T-helper 1 cell treated with Interleukin-12 subunit alpha and Interleukin-12 subunit beta and Interleukin-4 antibody, amounts not matched to agents 30 μg/mL and 1 μg/mL, for 36 hours (primary cell): ENCODE data around the gene CHP2.

Experiments used
- H3K27ac Mint-ChIP-seq: one replicate; pipeline ENCODE4 v1.8.0; 2021; ENCODE audit warnings: mild to moderate bottlenecking, mixed read lengths
- H3K27me3 Mint-ChIP-seq: one replicate; pipeline ENCODE4 v1.8.0; 2021; ENCODE audit warnings: low read depth, mixed read lengths
- H3K36me3 Mint-ChIP-seq: one replicate; pipeline ENCODE4 v1.8.0; 2021; ENCODE audit warnings: low read depth, mixed read lengths
- H3K4me1 Mint-ChIP-seq: one replicate; pipeline ENCODE4 v1.8.0; 2021; ENCODE audit warnings: low read depth, mixed read lengths
- H3K4me3 Mint-ChIP-seq: one replicate; pipeline ENCODE4 v1.8.0; 2021; ENCODE audit warnings: mild to moderate bottlenecking, moderate library complexity, mixed read lengths
- H3K9me3 Mint-ChIP-seq: one replicate; pipeline ENCODE4 v1.8.0; 2021; ENCODE audit warnings: mixed read lengths

The CHP2 gene

DNA sequence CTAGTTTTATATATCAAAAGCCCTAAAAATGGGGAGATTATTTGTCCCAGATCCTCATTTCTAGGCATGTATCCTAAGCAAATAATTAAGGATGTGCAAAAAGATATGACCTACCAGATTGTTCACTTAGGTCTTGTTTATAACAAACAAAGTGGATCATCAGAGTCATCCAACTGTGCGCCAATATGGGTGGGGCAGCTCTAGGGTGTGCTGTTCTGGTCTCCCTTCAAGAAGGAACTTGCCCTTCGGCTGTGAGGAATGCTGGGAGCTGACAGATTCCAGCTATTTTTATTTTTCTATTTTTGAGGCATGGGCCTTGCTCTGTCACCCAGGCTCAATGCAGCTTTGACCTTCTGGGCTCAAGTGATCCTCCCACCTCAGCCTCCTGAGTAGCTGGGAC, 13.8 kb downstream of the CHP2 start:
- no peaks in the 10 kb centered on the region for H3K36me3 Mint-ChIP-seq
- no peaks in the 10 kb centered on the region for H3K4me1 Mint-ChIP-seq
- no peak overlapping the region for H3K27ac Mint-ChIP-seq
- peaks cover 3% of the 10 kb centered on the region for H3K27me3 Mint-ChIP-seq
- H3K9me3 Mint-ChIP-seq, result no peaks in the 10 kb centered on the region
- no peak overlapping the region for H3K4me3 Mint-ChIP-seq

DNA sequence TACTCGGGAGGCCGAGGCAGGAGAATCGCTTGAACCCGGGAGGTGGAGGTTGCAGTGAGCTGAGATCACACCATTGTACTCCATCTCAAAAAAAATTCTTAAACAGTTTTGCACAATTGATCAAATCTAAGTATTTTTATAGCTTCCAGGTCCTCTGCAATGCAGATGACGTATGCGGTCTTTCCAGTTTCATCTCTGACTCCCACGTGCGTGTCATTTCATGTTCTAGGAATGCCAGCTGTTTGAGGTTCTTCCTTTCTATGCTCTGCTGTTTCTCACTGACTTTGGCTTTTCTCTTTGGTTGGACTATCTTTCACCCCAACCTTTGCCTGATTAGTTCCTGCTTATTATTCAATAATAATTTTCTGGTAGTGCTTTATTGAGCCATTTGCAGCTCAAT, 16.2 kb downstream of the CHP2 start:
- H3K27me3 Mint-ChIP-seq, result peaks cover 12% of the 10 kb centered on the region
- H3K36me3 Mint-ChIP-seq, result no peaks in the 10 kb centered on the region
- no peak overlapping the region for H3K4me3 Mint-ChIP-seq
- no peaks in the 10 kb centered on the region for H3K9me3 Mint-ChIP-seq
- H3K4me1 Mint-ChIP-seq, result no peaks in the 10 kb centered on the region
- H3K27ac Mint-ChIP-seq, result no peak overlapping the region

DNA sequence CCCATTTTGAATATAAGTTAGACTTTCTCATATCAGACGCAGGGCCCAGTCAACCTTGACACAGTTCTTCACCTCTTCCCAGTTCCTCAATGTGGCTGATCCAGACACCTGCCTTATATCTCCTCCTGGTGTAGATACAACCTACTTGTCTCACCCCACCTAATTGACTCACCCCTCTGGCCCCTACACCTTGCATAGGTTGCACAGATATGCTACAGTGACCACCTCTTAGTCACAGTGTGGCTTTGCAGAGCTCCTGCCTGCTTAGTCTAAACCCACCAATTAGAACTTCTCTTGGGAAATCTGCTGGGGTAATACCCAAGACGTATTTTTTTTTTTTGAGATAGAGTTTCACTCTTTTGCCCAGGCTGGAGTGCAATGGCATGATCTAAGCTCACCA, 16.8 kb downstream of the CHP2 start:
- Mint-ChIP-seq H3K4me1 (no peaks in the 10 kb centered on the region), H3K27me3 (peaks cover 16% of the 10 kb centered on the region), H3K9me3 (no peaks in the 10 kb centered on the region), H3K36me3 (no peaks in the 10 kb centered on the region), H3K27ac (no peak overlapping the region), H3K4me3 (no peak overlapping the region)

DNA sequence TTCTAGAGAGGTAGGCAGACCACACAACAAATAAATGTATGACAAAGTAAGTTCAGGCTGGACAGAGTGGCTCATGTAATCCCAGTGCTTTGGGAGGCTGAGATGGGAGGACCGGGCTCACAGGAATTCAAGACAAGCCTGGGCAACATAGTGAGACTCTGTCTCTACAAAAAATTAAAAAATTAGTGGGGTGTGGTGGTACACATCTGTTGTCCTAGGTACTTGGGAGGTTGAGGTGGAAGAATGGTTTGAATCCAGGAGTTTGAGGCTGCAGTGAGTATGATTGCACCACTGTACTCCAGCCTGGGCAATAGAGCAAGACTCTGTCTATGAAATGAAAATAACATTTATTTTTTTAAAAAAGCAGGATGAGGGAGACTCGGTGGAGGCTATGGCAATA, 18.5 kb downstream of the CHP2 start:
- Mint-ChIP-seq H3K4me3 (no peak overlapping the region), H3K36me3 (no peaks in the 10 kb centered on the region), H3K4me1 (no peaks in the 10 kb centered on the region), H3K27me3 (peaks cover 16% of the 10 kb centered on the region), H3K9me3 (no peaks in the 10 kb centered on the region), H3K27ac (no peak overlapping the region)

DNA sequence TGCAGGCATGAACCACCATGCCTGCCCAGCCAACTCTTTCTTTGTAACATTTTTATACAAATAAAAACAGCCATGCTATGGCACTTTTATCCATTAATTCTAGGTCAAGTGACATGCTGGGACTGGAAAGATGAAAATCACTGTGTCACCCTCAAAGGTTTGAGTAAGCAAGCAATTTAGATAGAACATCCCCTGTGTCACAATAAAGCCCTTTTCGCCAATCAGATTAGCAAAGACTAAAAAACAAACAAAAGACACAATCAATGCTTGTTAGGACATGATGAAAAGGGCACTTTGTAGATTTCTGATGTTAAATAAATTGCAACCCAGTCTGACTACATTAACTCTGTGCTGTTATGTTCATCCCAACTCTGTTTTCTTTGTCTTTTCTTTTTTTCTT, 26.4 kb downstream of the CHP2 start:
- H3K27ac Mint-ChIP-seq, result no peak overlapping the region
- H3K27me3 Mint-ChIP-seq, result peaks cover 13% of the 10 kb centered on the region
- no peaks in the 10 kb centered on the region for H3K36me3 Mint-ChIP-seq
- H3K4me1 Mint-ChIP-seq, result no peaks in the 10 kb centered on the region
- no peak overlapping the region for H3K4me3 Mint-ChIP-seq
- H3K9me3 Mint-ChIP-seq, result no peaks in the 10 kb centered on the region

DNA sequence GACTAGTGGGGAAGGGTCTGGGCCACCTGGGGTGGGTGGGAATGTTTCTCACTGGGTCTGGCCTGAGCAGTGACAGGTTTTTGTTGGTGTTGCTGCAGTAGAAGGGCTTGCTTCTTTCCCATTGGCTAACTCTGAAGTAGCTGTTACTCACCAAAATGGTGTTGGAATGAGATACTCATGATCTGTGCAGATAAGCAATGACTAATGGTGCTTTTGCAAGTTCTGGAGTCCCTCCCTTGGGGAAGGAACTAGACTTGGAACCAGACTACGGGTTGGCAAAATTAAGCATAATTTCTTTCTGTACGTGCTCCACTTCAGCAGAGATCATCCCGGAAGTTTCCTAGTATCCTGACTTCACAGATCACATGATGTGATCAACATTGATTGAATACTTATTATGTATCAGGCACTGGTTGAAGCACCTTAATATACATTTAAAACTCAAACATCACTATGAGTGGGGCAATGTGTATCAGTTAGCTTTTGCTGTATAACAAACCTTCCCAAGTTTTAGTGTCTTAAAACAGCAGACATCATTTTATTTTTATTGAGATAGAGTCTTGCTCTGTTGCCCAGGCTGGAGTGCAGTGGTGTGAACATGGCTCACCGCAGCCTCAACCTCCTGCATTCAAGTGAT, 30.1 kb downstream of the CHP2 start:
- no peak overlapping the region for H3K4me3 Mint-ChIP-seq
- no peaks in the 10 kb centered on the region for H3K4me1 Mint-ChIP-seq
- H3K9me3 Mint-ChIP-seq, result no peaks in the 10 kb centered on the region
- peaks cover 18% of the 10 kb centered on the region for H3K27me3 Mint-ChIP-seq
- no peaks in the 10 kb centered on the region for H3K36me3 Mint-ChIP-seq
- H3K27ac Mint-ChIP-seq, result no peak overlapping the region

DNA sequence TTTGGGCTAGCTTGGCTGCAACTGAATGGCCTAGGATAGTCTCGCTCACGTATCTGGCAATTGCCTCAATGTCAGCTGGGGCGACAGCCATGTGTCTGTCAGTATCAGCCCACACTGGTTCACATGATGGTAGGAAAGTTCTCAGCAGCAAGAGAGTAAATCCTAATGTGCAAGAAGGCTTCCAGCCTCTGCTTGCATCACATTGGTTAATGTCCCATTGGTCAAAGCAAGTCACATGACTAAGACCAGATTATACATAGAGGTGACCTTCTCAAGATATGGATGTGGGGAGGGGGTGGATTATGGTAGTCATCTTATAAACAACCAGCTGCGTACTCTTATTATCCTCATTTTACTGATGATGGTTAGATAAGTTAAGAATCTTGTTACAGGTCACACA, 31.0 kb downstream of the CHP2 start:
- Mint-ChIP-seq H3K36me3 (no peaks in the 10 kb centered on the region), H3K4me1 (no peaks in the 10 kb centered on the region), H3K27me3 (peaks cover 18% of the 10 kb centered on the region), H3K9me3 (no peaks in the 10 kb centered on the region), H3K4me3 (no peak overlapping the region), H3K27ac (no peak overlapping the region)

DNA sequence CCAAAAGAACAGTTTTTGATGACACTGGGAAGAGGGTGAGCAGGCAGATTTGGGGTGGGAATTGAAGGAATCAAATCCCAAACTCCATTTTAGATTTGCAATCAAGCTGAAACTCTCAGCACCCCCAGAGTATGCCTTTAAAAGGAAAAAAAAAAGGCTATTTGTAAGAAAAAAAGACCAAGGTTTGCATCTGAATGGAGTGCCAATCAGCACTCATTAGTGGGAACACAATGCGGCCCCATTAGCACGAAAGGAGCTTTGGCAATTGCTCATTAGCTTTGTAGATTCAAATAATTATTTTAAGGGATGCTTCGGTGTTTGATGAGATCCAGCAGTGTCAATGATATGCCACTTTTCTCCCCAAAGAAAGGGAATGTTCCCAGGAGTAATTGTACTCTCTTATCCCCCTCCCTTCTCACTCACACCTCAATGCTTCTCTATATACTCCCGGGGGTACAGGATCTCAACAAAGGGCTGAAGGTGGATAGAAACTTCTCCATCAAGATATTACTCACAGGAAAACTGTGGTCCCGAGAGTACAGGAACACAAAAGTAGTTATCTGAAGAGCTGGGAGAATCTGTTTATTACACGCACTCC, 32.2 kb downstream of the CHP2 start:
- Mint-ChIP-seq H3K27me3 (peaks cover 18% of the 10 kb centered on the region), H3K4me1 (no peaks in the 10 kb centered on the region), H3K9me3 (no peaks in the 10 kb centered on the region), H3K27ac (no peak overlapping the region), H3K36me3 (no peaks in the 10 kb centered on the region), H3K4me3 (no peak overlapping the region)

DNA sequence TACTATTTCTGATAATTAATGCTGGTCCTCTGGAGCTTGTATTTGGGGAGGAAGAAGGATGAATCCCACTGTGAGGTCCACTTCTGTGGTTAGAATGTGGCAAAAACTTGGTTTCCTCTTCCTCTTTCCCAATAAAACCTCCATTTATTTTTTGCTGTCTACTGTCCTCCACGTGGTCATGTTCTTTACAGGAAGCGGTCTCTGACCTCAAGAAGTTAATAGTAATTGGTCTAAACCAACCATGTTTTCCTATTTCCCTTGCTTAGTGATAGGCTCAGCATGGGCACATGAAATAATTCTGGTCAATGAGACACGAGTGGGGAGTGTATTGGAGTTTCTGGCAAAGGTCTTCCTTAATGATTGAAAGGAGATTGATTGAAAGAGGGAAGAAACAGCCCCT, 33.9 kb downstream of the CHP2 start:
- no peaks in the 10 kb centered on the region for H3K9me3 Mint-ChIP-seq
- H3K4me1 Mint-ChIP-seq, result no peaks in the 10 kb centered on the region
- no peak overlapping the region for H3K27ac Mint-ChIP-seq
- no peak overlapping the region for H3K4me3 Mint-ChIP-seq
- H3K27me3 Mint-ChIP-seq, result peaks cover 18% of the 10 kb centered on the region
- H3K36me3 Mint-ChIP-seq, result no peaks in the 10 kb centered on the region

DNA sequence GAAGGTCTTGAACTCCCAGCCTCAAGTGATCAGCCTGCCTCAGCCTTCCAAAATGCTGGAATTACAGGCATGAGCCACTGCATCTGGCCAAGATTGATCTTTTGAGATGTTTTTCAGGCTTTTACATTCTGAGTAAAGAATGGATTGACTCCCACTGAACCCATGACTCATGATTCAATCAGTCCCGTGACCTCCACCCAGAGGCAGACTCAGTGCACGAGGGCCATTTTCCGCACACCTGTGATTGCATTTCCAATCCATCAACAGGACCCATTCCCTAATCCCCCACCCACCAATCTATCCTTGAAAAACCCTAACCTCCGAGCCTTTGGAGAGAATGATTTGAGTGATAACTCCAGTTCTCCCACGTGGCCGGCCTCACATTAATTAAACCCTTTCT, 40.6 kb downstream of the CHP2 start:
- Mint-ChIP-seq H3K4me3 (no peak overlapping the region), H3K27ac (no peak overlapping the region), H3K27me3 (peaks cover 5% of the 10 kb centered on the region), H3K36me3 (no peaks in the 10 kb centered on the region), H3K4me1 (no peaks in the 10 kb centered on the region), H3K9me3 (no peaks in the 10 kb centered on the region)

DNA sequence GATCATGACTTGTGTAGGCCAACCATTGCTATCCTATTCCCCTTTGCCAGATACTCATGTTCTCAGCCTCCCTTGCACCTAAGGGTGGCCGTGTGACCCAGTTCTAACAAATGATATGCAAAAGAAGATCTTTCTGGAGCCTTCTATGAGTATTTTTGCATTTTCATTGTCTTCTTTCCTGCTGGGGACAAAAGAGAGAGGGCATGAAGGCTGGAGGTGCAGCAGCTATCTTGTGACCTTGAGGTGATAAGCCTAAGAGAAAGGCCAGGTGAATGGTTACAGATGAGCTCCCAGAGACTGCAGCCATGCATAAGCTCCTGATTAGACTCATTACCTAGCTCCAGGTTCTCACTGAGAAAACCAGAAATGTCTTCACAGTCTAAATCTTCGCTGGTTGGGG, 42.1 kb downstream of the CHP2 start:
- no peaks in the 10 kb centered on the region for H3K4me1 Mint-ChIP-seq
- H3K9me3 Mint-ChIP-seq, result no peaks in the 10 kb centered on the region
- H3K27ac Mint-ChIP-seq, result no peak overlapping the region
- no peak overlapping the region for H3K4me3 Mint-ChIP-seq
- no peaks in the 10 kb centered on the region for H3K36me3 Mint-ChIP-seq
- peaks cover 6% of the 10 kb centered on the region for H3K27me3 Mint-ChIP-seq

DNA sequence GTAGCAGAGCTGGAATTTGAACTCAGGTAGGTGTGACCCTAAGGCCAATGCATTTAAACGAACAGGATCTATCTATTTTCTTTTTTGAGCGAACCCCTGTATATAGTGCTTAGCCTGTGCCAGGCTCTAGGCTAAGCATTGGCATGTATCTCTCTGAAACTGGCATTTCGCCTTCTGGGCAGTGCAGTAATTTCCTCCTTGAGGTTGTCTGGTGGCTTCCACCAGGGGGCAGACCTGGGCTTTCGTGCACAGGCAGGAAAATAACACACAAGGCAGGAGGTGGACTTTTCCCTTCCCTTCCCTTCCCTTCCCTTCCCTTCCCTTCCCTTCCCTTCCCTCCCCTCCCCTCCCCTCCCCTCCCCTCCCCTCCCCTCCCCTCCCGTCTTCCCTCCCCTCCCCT, 46.6 kb downstream of the CHP2 start:
- Mint-ChIP-seq H3K27me3 (peaks cover 6% of the 10 kb centered on the region), H3K27ac (no peak overlapping the region), H3K9me3 (no peaks in the 10 kb centered on the region), H3K4me1 (peaks cover 12% of the 10 kb centered on the region), H3K36me3 (no peaks in the 10 kb centered on the region), H3K4me3 (no peak overlapping the region)

DNA sequence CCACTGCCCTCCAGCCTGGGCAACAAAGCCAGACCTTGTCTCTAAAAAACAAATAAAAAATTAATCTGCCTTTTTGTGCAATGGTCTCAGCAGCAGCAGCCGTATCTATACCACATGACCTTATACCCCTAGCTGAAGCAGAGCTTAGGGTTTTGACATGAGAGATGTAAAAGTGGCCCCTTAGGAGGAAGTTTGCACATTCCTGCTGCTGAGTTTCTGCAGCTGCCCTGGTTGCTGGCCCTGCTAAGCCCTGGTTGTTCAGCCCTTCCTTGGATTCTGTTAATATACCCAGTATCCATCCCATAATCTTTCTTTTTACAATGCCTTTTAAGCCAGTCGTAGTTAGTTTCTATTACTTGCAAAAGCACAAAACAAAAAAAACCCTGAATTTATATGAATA, 48.0 kb downstream of the CHP2 start:
- Mint-ChIP-seq H3K27ac (no peak overlapping the region), H3K36me3 (no peaks in the 10 kb centered on the region), H3K27me3 (peaks cover 5% of the 10 kb centered on the region), H3K9me3 (no peaks in the 10 kb centered on the region), H3K4me3 (no peak overlapping the region), H3K4me1 (peaks cover 12% of the 10 kb centered on the region)

DNA sequence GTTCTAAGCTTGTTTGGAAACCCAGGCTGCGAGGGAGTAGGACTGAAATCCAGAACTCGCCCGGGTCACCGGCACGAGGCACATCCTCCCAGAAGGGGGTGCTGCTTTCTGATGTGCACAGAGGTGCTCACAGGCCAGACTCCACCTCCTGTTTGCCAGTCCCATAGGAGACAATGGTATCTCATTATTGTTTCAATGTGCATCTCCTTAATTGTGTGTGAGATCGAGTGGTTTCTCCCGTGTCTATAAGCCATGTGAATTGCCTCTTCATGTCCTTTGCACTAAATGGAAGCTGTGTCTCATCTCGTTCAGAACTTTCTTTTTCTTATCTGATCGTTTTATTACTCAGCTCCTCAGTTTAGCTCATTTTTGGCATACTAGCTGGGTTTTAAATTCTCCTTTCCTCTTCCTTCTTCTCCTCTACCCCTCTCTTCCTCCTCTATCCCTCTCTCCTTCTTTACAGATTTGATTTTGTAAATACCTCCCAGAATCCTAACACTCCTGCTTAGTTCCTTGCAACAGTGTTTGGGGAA, 48.8 kb downstream of the CHP2 start:
- Mint-ChIP-seq H3K27ac (no peak overlapping the region), H3K4me1 (peaks cover 12% of the 10 kb centered on the region), H3K4me3 (no peak overlapping the region)

DNA sequence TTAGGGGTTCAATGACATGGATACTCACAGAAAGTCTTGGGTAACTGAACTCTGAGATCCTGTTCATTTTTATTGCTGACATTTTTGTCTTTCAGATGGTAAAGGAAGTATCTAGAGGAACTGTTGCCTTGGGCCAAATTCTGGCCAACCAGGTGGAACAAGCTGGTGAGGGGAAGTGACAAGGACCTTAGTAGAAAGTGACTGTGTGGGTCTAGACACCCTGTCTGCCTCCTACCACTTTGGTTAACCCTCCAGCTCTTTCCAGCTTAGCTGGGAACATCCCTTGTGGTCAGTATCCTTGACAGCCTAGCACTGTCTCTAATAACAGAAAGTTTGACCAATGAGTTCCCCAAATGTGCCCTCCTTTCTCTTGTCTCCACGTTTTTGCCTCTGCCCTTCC, 52.2 kb downstream of the CHP2 start:
- Mint-ChIP-seq H3K36me3 (no peaks in the 10 kb centered on the region), H3K9me3 (no peaks in the 10 kb centered on the region), H3K27ac (no peak overlapping the region), H3K4me3 (no peak overlapping the region), H3K27me3 (peaks cover 9% of the 10 kb centered on the region), H3K4me1 (peaks cover 12% of the 10 kb centered on the region)

More for the DNA sequence above, 48.8 kb downstream of the CHP2 start:
- no peaks in the 10 kb centered on the region for H3K9me3 Mint-ChIP-seq
- H3K27me3 Mint-ChIP-seq, result peaks cover 3% of the 10 kb centered on the region
- H3K36me3 Mint-ChIP-seq, result no peaks in the 10 kb centered on the region
